ENCODE measurements around the gene MTTP.
A peak's percentile ranks its signal among the peaks of the same experiment; 100 is the strongest.
"Not testable (repeated sequence)": the region's sequence is repeated elsewhere in the genome, so short reads cannot be mapped to it uniquely, and the experiment has no call there.

The MTTP gene

DNA sequence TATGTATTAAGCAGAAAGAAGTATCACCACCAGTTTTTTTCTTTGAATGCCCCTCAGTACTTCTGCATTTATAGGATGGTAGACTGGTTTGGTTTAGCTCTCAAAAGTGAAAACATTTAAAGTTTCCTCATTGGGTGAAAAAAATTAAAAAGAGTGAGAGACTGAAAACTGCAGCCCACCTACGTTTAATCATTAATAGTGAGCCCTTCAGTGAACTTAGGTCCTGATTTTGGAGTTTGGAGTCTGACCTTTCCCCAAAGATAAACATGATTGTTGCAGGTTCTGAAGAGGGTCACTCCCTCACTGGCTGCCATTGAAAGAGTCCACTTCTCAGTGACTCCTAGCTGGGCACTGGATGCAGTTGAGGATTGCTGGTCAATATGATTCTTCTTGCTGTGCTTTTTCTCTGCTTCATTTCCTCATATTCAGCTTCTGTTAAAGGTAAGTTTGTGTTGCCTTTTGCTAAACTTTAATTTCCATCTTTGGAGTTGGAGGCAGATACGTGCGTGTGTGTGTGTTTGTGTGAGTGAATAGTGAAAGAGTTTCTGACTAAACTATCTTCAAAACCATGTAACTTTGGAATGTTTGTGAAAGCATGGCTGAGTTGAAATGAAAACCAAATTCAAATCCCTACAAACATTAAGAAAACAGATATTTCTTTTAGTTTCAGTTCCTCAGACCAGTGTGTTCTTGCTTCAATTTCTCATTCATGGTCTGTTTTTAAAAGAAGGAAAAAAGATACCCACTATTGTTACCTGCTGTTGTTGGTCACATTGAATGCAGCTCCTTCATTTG lies at the start of gene MTTP:
Gene MTTP, plus strand, starts transcription at position 295 of the 795 bp plus-strand sequence. Its CDS starts 86 bp downstream, at position 381.
- no peak for DNase-seq (ENCODE audit: low read depth)

GRCh38 chr4:99529228-99529627 lies 45.4 kb upstream of the MTTP start:
- no peak for DNase-seq (ENCODE audit: low read depth)

DNA sequence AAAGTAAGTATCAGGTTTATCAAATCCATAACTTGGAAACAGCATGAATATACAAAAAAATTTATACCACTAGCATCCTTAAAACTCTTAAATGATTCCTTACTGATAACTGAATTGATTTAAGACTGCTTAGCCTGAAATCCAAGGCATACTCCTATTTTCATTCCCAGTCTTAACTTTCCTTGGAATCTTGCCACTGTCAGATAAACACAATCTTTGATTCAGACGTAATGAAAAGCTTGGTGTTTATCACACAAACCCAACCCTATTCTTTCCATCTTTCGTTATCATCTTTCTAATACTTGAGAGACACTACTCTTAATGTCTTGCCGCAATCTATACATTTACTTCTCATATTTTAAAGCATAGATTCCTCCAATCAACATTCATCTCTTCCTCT lies 44.7 kb upstream of the MTTP start:
- no peak for DNase-seq (ENCODE audit: low read depth)

DNA sequence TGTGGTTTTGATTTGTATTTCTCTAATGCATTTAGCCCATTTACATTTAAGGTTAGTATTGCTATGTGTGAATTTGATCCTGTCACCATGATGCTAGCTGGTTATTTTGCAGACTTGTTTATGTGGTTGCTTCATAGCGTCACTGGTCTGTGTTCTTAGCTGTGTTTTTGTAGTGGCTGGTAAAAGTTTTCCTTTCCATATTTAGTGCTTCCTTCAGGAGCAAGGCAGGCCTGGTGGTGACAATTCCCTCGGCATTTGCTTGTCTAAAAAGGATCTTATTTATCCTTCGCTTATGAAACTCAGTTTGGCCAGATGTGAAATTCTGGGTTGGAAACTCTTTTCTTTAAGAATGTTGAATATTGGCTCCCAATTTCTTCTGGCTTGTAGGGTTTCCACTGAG lies 39.9 kb upstream of the MTTP start:
- not testable (repeated sequence) for DNase-seq (ENCODE audit: low read depth)

GRCh38 chr4:99536271-99536670 lies 38.4 kb upstream of the MTTP start:
- no peak for DNase-seq (ENCODE audit: low read depth)

GRCh38 chr4:99536848-99537247 lies 37.8 kb upstream of the MTTP start:
- DNase-seq (ENCODE audit: low read depth), result no peak

DNA sequence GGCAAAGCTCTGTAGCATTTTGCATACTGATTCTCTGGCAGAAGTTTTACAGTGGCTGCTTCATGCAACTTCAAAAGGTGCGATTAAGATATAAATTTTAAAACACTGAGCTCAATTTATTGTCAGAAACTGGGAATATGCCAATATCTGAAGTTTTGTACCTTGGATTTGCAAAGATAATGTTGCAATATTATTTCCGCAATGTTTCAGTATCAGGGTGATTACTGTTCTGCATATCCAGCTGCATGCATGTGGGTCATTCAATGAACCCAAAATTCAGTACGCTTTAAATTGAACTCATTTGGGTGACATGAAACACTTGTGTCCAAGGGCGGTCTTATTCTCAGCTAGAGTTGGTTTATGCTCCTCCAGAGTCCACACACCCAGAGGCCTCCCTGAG lies 37.0 kb upstream of the MTTP start:
- DNase-seq (ENCODE audit: low read depth), result no peak

DNA sequence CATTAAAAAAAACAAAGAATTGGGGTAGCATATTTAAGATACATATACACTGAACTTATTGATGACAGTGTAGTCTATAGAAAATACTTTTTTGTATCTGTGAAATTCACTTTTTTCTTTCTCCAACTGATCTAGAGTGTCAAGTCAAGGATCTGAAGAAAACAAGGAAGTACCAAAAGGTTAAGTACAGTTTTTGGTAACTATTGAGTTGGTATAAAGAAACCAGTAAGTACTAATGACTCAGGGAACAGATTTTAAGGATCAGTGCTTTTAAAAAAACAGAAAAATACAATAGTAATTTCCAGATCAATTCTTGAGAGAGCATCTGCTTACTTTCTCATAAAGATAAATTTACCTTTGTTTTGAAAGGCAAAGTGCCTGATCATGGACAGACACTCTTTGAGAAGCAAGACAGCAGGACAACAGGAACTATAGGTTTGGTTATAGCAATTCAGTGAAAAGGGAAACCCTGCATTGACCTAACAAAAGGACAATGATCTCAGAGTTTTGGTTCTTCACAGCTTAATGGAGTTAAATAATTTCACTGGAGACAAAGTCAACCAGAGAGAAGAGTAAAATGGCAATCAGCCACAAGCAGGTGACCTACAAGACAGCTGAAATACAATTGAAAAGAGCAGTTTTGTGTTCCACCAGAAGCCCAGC lies 34.2 kb upstream of the MTTP start:
- DNase-seq (ENCODE audit: low read depth), result no peak

GRCh38 chr4:99552872-99553271 lies 21.8 kb upstream of the MTTP start:
- DNase-seq (ENCODE audit: low read depth), result no peak

DNA sequence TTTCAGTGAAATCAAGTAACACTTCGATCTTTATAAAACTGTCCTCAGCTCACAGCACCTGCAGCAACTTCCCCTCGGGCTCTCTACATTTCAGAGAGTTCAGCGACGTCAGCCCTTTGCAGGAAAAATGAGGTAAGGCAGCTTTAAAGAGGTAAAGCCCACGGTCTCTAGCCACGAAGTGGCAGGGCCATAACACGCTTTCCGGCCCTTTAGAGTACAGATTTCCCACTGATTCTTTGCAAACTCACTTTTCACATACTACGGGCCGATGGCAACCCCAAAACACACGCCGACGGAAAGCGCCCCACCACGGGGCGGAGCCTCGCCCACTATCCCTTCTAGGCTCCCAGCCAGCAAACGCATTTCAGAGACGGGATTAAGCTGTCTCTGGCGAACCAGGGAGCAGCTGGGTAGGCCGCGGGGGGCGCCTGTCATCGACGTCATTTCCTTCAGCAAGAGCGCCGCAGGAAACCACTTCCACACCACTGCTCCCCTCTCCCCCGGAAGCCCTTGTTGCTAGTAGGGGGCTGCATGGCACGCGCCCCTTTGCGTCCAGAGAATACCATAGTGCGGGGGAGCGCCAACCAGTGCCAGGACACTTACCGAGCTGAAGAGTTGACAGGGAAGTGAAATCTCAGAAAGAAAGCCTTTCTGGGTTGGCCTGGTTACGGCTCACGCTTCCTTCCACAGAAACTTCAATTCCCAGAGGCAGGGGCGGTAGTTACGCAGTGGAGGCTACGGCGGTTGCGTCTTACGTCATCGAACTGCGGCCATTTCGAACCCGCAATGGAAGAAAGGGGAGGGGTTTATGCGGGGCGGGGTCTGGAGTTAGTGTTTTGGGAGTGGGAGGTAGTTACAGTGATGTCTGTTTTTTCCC lies 11.1 kb upstream of the MTTP start, which contains the start of gene TRMT10A:
Gene TRMT10A, minus strand, starts transcription at position 730 of the 877 bp plus-strand sequence. CDS start 4,701 bp downstream, outside the sequence.
- peak; percentile 91 for DNase-seq (ENCODE audit: low read depth)

- no peak for DNase-seq (ENCODE audit: low read depth)
Measured at GRCh38 chr4:99564921-99565320, 9.7 kb upstream of the MTTP start.

DNA sequence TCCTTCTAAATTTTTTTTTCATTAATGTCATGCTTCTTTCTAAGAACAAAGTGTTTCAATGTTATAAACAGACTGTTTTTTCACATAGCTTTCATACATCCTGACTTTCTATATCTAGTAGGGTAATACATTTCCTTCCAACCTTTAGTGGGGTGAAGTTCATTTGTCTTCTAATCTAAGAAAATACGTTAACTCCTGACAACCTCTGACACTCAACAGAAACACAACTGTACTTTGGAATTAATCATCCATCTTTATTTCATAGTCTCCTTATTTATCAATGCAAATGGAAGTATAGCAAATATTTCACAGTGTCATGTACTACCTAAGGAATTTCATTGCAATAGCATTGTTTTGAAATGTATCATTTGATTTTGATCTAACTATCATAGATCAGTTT lies 2.7 kb upstream of the MTTP start:
- DNase-seq (ENCODE audit: low read depth), result no peak

GRCh38 chr4:99572527-99573240 lies 1.9 kb upstream of the MTTP start:
- no peak for DNase-seq (ENCODE audit: low read depth)

- DNase-seq (ENCODE audit: low read depth), result no peak
Measured at GRCh38 chr4:99573735-99574368, 772 bp upstream of the MTTP start.

- DNase-seq (ENCODE audit: low read depth), result no peak
Measured at GRCh38 chr4:99578714-99579113, 4.1 kb downstream of the MTTP start.

GRCh38 chr4:99585516-99585915 lies 10.9 kb downstream of the MTTP start:
- DNase-seq (ENCODE audit: low read depth), result no peak

DNA sequence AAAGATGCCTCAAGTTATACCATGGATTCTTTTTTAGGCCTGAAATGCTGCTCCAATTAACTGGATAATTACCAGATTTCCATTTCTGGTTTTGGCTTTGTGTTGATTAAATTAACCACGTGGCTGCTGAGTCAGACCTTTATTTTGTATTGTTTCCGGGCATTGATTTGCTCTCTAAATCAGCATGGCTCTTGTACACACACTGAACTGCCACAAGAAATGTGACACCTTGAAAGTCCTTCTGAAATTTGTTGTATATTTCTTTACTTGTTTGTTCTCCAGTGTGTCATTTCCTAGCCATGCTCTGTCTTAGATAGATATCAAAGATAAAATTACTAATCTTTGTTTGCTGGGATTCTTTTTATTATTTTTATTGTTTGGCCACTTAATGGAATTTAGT lies 11.7 kb downstream of the MTTP start:
- no peak for DNase-seq (ENCODE audit: low read depth)

GRCh38 chr4:99586797-99587196 lies 12.2 kb downstream of the MTTP start:
- DNase-seq (ENCODE audit: low read depth), result no peak

- no peak for DNase-seq (ENCODE audit: low read depth)
Measured at GRCh38 chr4:99587309-99587708, 12.7 kb downstream of the MTTP start.

DNA sequence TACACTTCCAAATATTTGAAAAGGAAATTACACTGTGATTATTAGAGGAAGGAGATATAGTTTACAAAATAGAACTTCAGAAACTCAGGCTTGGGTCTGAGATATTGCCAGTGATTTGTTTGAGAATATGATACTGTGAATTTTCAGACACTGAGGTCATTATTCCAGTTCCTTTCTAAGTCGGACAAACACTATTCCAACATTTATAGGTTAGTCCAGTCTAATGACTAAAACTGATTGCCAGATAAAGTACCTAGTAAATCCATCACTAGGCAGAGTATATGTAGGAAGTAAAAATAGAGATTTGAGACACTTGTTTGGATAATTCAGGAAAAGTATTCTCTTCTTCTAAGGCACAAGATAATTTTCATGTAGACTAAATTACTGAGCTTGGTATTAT lies 13.2 kb downstream of the MTTP start:
- no peak for DNase-seq (ENCODE audit: low read depth)

DNA sequence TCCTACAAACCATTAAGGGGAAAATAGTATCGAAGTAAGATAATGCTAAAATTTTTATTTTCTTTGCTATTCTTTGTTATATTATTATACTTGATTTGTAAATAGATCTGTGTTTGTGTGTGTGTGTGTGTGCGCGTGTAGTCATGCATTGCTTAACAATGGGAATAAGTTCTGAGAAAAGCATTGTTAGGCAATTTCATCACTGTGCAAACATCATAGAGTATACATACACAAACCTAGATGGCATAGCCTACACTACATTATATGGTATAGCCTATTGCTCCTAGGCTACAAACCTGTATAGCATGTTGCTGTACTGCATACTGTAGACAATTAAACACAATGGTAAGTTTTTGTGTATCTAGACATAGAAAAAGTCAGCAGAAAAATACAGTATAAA lies 17.1 kb downstream of the MTTP start:
- no peak for DNase-seq (ENCODE audit: low read depth)
